Ascending aorta (tissue), 2 donors: Measurements from ENCODE around the gene LY6G6F. TPM values are rescaled to one million over a fixed set of nuclear protein-coding genes. Genes with fewer than 3 reads are reported as not detected.

Experiments
- DNase-seq, 2 donors: peaks; one replicate each; pipeline ENCODE4 v3.0.0-alpha.2; 2019; ENCODE audit warnings: low spot score in 2 of 2
- H3K27ac ChIP-seq, 2 donors: fragments of 200-600 bp; sonication (generic); one replicate each; pipeline ENCODE4 v1.5.1; 2016 to 2017; ENCODE audit warnings: mild to moderate bottlenecking in 1 of 2
- H3K27me3 ChIP-seq: fragments of 200-600 bp; sonication (generic); one replicate; pipeline ENCODE4 v1.5.1; 2017
- H3K36me3 ChIP-seq, 2 donors: fragments of 200-600 bp; sonication (generic); one replicate each; pipeline ENCODE4 v1.5.1; 2016
- H3K4me1 ChIP-seq, 2 donors: fragments of 200-600 bp; sonication (generic); one replicate each; pipeline ENCODE4 v1.5.1; 2016 to 2017; ENCODE audit warnings: mild to moderate bottlenecking in 1 of 2
- H3K4me3 ChIP-seq, 2 donors: fragments of 200-600 bp; sonication (generic); one replicate each; pipeline ENCODE4 v1.5.1; 2016 to 2017; ENCODE audit warnings: mild to moderate bottlenecking in 1 of 2
- H3K9me3 ChIP-seq, 2 donors: fragments of 200-600 bp; sonication (generic); one replicate each; pipeline ENCODE4 v1.5.1; 2016
- CTCF ChIP-seq, 3 experiments: fragments of 200-600 bp in 2 of 3; fragments of 450-650 bp in 1 of 3; sonication (generic) in 2 of 3; IDR thresholded peaks; one replicate each; pipeline ENCODE4 v1.5.1; 2016 to 2019; ENCODE audit warnings: antibody characterized with exemption in 3 of 3, mild to moderate bottlenecking in 1 of 3, moderate library complexity in 1 of 3
- intact Hi-C: fragments of 100-400 bp; cut with DNase I; formaldehyde crosslinking; loops from one replicate; pipeline ENCODE4 v1.15.1; 2023
- total RNA-seq: library from RNA; depleted of rRNA; stranded (reverse); fragments of >200 nt; gene quantifications from one replicate; pipeline ENCODE4 v1.1.0, GENCODE V29; 2016

Gene LY6G6F
- total RNA-seq, 1 donor from 2014 or later: not detected

GRCh38 chr6:31669676-31670075, 37.0 kb upstream of the LY6G6F start, which contains the start of gene LY6G5B:
Gene LY6G5B, plus strand, starts transcription at chr6:31669976. Its CDS starts 975 bp downstream, at chr6:31670951.
- Histone ChIP-seq H3K4me1 (peaks cover 5 to 12% of the 10 kb centered on the region in 2 donors), H3K9me3 (no peaks in the 10 kb centered on the region), H3K36me3 (peaks cover 61 to 67% of the 10 kb centered on the region in 2 donors), H3K27ac (no peak within 1 kb of the TSS), H3K4me3 (no peak within 1 kb of the TSS), H3K27me3 (no peaks in the 10 kb centered on the region)
- no peak for DNase-seq
- TF ChIP-seq CTCF (IDR thresholded peaks at IDR 0.05): no peak
- intact Hi-C loops: loop anchor here (5.0 to 10.0 kb wide), 4 partner anchors 163 to 1645 kb away; partner anchors contain the start of genes AGPAT1, NELFE, RNF5 and SKIC2

GRCh38 chr6:31676322-31676903, 30.3 kb upstream of the LY6G6F start:
- intact Hi-C loops: no loop called here
- Histone ChIP-seq H3K27me3 (no peaks in the 10 kb centered on the region), H3K4me3 (no peak overlapping the region), H3K9me3 (no peaks in the 10 kb centered on the region), H3K36me3 (peaks cover 20 to 23% of the 10 kb centered on the region in 2 donors), H3K27ac (no peak overlapping the region), H3K4me1 (peaks cover 2 to 3% of the 10 kb centered on the region in 2 donors)
- TF ChIP-seq CTCF (IDR thresholded peaks at IDR 0.05): no peak
- DNase-seq: no peak

GRCh38 chr6:31676904-31677303, 29.8 kb upstream of the LY6G6F start:
- H3K9me3 ChIP-seq: no peaks in the 10 kb centered on the region
- intact Hi-C loops: no loop called here
- no peak for TF ChIP-seq CTCF (IDR thresholded peaks at IDR 0.05)

GRCh38 chr6:31677955-31678354, 28.7 kb upstream of the LY6G6F start:
- no peak for DNase-seq
- Histone ChIP-seq H3K9me3 (no peaks in the 10 kb centered on the region), H3K27ac (no peak overlapping the region), H3K4me3 (no peak overlapping the region), H3K4me1 (peaks cover 2 to 5% of the 10 kb centered on the region in 2 donors), H3K27me3 (no peaks in the 10 kb centered on the region), H3K36me3 (peaks cover 4 to 8% of the 10 kb centered on the region in 2 donors)
- no peak for TF ChIP-seq CTCF (IDR thresholded peaks at IDR 0.05)
- intact Hi-C loops: no loop called here

More at GRCh38 chr6:31676904-31677303, 29.8 kb upstream of the LY6G6F start:
- Histone ChIP-seq H3K36me3 (peaks cover 15 to 18% of the 10 kb centered on the region in 2 donors), H3K27me3 (no peaks in the 10 kb centered on the region), H3K4me3 (no peak overlapping the region), H3K27ac (no peak overlapping the region), H3K4me1 (peaks cover 2 to 5% of the 10 kb centered on the region in 2 donors)
- no peak for DNase-seq

GRCh38 chr6:31680226-31681134, 26.2 kb upstream of the LY6G6F start, which contains the start of gene LY6G5C:
Gene LY6G5C, minus strand, starts transcription at chr6:31681067. Its CDS starts 694 bp downstream, at chr6:31680373.
- intact Hi-C loops: loop anchor here (1.0 to 5.0 kb wide), 5 partner anchors 48 to 272 kb away; partner anchors contain the start of genes DDAH2 and NEU1
- Histone ChIP-seq H3K27ac (peak within 1 kb of the TSS; percentile 62 to 64), H3K4me1 (peaks cover 2 to 5% of the 10 kb centered on the region in 2 donors), H3K4me3 (peak within 1 kb of the TSS; percentile 62 to 86), H3K9me3 (no peaks in the 10 kb centered on the region), H3K36me3 (peaks cover 0 to 2% of the 10 kb centered on the region in 2 donors), H3K27me3 (no peaks in the 10 kb centered on the region)
- TF ChIP-seq CTCF (IDR thresholded peaks at IDR 0.05): peak; percentile 81 to 83 (median 82)
- DNase-seq: peak; percentile 47 to 91
